ENCODE data around the gene ART4.

GRCh38 chr12:14890701-14891100 is 47.4 kb upstream of the ART4 start:
- TF ChIP-seq, protein P1, sequence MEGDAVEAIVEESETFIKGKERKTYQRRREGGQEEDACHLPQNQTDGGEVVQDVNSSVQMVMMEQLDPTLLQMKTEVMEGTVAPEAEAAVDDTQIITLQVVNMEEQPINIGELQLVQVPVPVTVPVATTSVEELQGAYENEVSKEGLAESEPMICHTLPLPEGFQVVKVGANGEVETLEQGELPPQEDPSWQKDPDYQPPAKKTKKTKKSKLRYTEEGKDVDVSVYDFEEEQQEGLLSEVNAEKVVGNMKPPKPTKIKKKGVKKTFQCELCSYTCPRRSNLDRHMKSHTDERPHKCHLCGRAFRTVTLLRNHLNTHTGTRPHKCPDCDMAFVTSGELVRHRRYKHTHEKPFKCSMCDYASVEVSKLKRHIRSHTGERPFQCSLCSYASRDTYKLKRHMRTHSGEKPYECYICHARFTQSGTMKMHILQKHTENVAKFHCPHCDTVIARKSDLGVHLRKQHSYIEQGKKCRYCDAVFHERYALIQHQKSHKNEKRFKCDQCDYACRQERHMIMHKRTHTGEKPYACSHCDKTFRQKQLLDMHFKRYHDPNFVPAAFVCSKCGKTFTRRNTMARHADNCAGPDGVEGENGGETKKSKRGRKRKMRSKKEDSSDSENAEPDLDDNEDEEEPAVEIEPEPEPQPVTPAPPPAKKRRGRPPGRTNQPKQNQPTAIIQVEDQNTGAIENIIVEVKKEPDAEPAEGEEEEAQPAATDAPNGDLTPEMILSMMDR (IDR thresholded peaks at IDR 0.05) = no peak
- no peak for TF ChIP-seq POLR2A (IDR thresholded peaks at IDR 0.05)
